ENCODE data around the gene DYNC1I1.

The DYNC1I1 gene

DNA sequence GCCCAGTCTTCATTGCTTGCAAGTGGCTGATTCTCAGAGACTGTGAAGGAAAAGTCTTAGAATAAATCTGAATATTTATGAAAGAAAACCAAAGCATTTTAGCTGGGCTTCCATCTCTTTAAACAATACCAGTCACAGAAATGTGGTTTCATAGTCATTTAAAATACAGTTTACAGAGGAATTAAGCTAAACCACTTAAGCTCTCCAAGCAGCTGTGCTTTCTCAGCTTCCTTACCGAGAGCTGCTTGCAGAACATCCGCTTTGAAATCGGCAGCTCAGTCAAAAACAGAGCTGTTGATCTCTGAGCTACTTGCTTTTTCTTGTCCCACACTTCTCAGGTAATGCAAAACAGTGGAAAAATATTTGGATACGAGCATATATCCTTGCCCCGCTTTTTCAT is 134.5 kb downstream of the DYNC1I1 start:
- Histone ChIP-seq H3K27me3 (ENCODE audit: insufficient read depth, low read length, poor library complexity, severe bottlenecking) (no peaks in the 10 kb centered on the region), H3K9ac (ENCODE audit: low read depth, low read length, poor library complexity, severe bottlenecking) (no peak overlapping the region), H3K9me2 (replicated peaks; ENCODE audit: low read depth, low read length) (no peaks in the 10 kb centered on the region), H3K4me1 (ENCODE audit: insufficient read depth, low read length, poor library complexity, severe bottlenecking) (no peaks in the 10 kb centered on the region), H3K4me3 (ENCODE audit: low read length, poor library complexity, severe bottlenecking) (no peak overlapping the region), H3K4me2 (ENCODE audit: low read depth, low read length, poor library complexity, severe bottlenecking) (no peak overlapping the region), H3F3A (ENCODE audit: low read depth) (no peaks in the 10 kb centered on the region), H2AFZ (ENCODE audit: low read length) (no peak overlapping the region), H3K9me3 (ENCODE audit: insufficient read depth, low read depth, low read length) (no peaks in the 10 kb centered on the region), H4K20me1 (ENCODE audit: insufficient read depth, low read length, poor library complexity, severe bottlenecking) (no peaks in the 10 kb centered on the region), H3K79me2 (ENCODE audit: insufficient read depth, low read length) (no peaks in the 10 kb centered on the region), H3K36me3 (ENCODE audit: insufficient read depth, low read length) (no peaks in the 10 kb centered on the region)
- TF ChIP-seq EZH2phosphoT487 (IDR thresholded peaks at IDR 0.05; ENCODE audit: borderline replicate concordance): no peak
- TF ChIP-seq, protein P1, sequence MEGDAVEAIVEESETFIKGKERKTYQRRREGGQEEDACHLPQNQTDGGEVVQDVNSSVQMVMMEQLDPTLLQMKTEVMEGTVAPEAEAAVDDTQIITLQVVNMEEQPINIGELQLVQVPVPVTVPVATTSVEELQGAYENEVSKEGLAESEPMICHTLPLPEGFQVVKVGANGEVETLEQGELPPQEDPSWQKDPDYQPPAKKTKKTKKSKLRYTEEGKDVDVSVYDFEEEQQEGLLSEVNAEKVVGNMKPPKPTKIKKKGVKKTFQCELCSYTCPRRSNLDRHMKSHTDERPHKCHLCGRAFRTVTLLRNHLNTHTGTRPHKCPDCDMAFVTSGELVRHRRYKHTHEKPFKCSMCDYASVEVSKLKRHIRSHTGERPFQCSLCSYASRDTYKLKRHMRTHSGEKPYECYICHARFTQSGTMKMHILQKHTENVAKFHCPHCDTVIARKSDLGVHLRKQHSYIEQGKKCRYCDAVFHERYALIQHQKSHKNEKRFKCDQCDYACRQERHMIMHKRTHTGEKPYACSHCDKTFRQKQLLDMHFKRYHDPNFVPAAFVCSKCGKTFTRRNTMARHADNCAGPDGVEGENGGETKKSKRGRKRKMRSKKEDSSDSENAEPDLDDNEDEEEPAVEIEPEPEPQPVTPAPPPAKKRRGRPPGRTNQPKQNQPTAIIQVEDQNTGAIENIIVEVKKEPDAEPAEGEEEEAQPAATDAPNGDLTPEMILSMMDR (conservative IDR thresholded peaks at IDR 0.05; ENCODE audit: low read length): no peak

DNA sequence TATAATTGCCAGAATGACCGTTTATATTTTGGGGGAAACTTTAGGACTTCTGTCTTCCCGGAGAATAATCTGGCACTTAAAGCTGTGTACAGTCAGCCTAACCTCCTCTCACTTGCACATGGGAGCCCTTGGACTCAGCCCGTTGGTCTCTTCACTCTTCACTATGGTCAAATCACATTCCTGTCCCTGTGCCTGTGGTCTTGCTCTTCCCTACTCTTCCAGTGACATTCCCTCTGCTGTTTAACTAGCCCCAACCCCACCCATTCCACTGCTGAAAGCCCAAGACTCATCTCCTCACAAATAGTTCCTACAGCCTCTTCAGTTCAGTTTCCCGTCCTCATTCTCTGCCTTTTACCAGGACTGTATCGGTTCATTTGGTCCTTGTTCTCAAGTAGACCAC is 135.0 kb downstream of the DYNC1I1 start:
- H3K4me1 ChIP-seq (ENCODE audit: insufficient read depth, low read length, poor library complexity, severe bottlenecking): no peaks in the 10 kb centered on the region
- H4K20me1 ChIP-seq (ENCODE audit: insufficient read depth, low read length, poor library complexity, severe bottlenecking): no peaks in the 10 kb centered on the region
- no peaks in the 10 kb centered on the region for H3K36me3 ChIP-seq (ENCODE audit: insufficient read depth, low read length)
- H3K9me3 ChIP-seq (ENCODE audit: insufficient read depth, low read depth, low read length): no peaks in the 10 kb centered on the region
- H3K9ac ChIP-seq (ENCODE audit: low read depth, low read length, poor library complexity, severe bottlenecking): no peak overlapping the region
- no peaks in the 10 kb centered on the region for H3K79me2 ChIP-seq (ENCODE audit: insufficient read depth, low read length)
- TF ChIP-seq, protein P1 (conservative IDR thresholded peaks at IDR 0.05; ENCODE audit: low read length): no peak
- TF ChIP-seq EZH2phosphoT487 (IDR thresholded peaks at IDR 0.05; ENCODE audit: borderline replicate concordance): no peak
- no peaks in the 10 kb centered on the region for H3K9me2 ChIP-seq (replicated peaks; ENCODE audit: low read depth, low read length)
- no peak overlapping the region for H2AFZ ChIP-seq (ENCODE audit: low read length)
- no peak overlapping the region for H3K4me2 ChIP-seq (ENCODE audit: low read depth, low read length, poor library complexity, severe bottlenecking)
- no peak overlapping the region for H3K4me3 ChIP-seq (ENCODE audit: low read length, poor library complexity, severe bottlenecking)
- no peaks in the 10 kb centered on the region for H3F3A ChIP-seq (ENCODE audit: low read depth)
- H3K27me3 ChIP-seq (ENCODE audit: insufficient read depth, low read length, poor library complexity, severe bottlenecking): no peaks in the 10 kb centered on the region

- no peaks in the 10 kb centered on the region for H3K27me3 ChIP-seq (ENCODE audit: insufficient read depth, low read length, poor library complexity, severe bottlenecking)
- no peaks in the 10 kb centered on the region for H3K79me2 ChIP-seq (ENCODE audit: insufficient read depth, low read length)
- no peaks in the 10 kb centered on the region for H3F3A ChIP-seq (ENCODE audit: low read depth)
- H3K36me3 ChIP-seq (ENCODE audit: insufficient read depth, low read length): no peaks in the 10 kb centered on the region
- no peaks in the 10 kb centered on the region for H4K20me1 ChIP-seq (ENCODE audit: insufficient read depth, low read length, poor library complexity, severe bottlenecking)
- TF ChIP-seq, protein P1 (conservative IDR thresholded peaks at IDR 0.05; ENCODE audit: low read length): no peak
- no peak for TF ChIP-seq EZH2phosphoT487 (IDR thresholded peaks at IDR 0.05; ENCODE audit: borderline replicate concordance)
- no peak overlapping the region for H3K4me2 ChIP-seq (ENCODE audit: low read depth, low read length, poor library complexity, severe bottlenecking)
- no peak overlapping the region for H3K9ac ChIP-seq (ENCODE audit: low read depth, low read length, poor library complexity, severe bottlenecking)
- H3K9me3 ChIP-seq (ENCODE audit: insufficient read depth, low read depth, low read length): no peaks in the 10 kb centered on the region
- H3K4me1 ChIP-seq (ENCODE audit: insufficient read depth, low read length, poor library complexity, severe bottlenecking): no peaks in the 10 kb centered on the region
- H3K4me3 ChIP-seq (ENCODE audit: low read length, poor library complexity, severe bottlenecking): no peak overlapping the region
- no peak overlapping the region for H2AFZ ChIP-seq (ENCODE audit: low read length)
- H3K9me2 ChIP-seq (replicated peaks; ENCODE audit: low read depth, low read length): no peaks in the 10 kb centered on the region
Measured at GRCh38 chr7:95908499-95908898, 136.1 kb downstream of the DYNC1I1 start.

Measured in Loucy (cell line).